Endothelial cell of umbilical vein (primary cell): ENCODE measurements around the gene NUDT12. TPM values are rescaled to one million over a fixed set of nuclear protein-coding genes. Genes with fewer than 3 reads are reported as not detected.

Experiments used
- BruUV-seq: library from RNA; stranded (reverse); fragments of 400-500 nt; replicated peaks from 2 replicates; lab custom pipeline; 2021; lab: Mats Ljungman, UMichigan
- CTCF ChIA-PET: fragments of 300-600, 350-600 bp; sonication (Branson Sonifier 250); formaldehyde crosslinking; loops from one replicate; lab custom pipeline; 2021; ENCODE audit warnings: antibody characterized with exemption, inconsistent platforms; lab: Charles Lee
- POLR2A ChIA-PET: fragments of 300-600, 350-600 bp; sonication (Branson Sonifier 250); formaldehyde crosslinking; loops from one replicate; lab custom pipeline; 2021; ENCODE audit warnings: antibody characterized with exemption, inconsistent platforms; lab: Charles Lee
- DNase-seq: peaks from one replicate; pipeline ENCODE4 v3.0.0-alpha.2; 2011; ENCODE audit warnings: low read depth, low spot score
- FAIRE-seq: peaks from 2 replicates; lab custom pipeline; 2011; peaks lifted over from hg19 to GRCh38; lab: Jason Lieb, UNC
- H2AFZ ChIP-seq: 2 replicates; pipeline ENCODE4 v1.6.0; 2012; ENCODE audit warnings: low read depth, low read length, control low read depth, inconsistent platforms
- H3K27ac ChIP-seq: 2 replicates; pipeline ENCODE4 v1.5.1; 2011; ENCODE audit warnings: low read depth, mild to moderate bottlenecking, control low read depth, low read length, moderate library complexity; ENCODE audit not compliant: insufficient read depth
- H3K27me3 ChIP-seq, 2 experiments: 2 replicates each; pipeline versions ENCODE4 v1.6.0 to v1.6.1; 2011; ENCODE audit warnings: low read length in 2 of 2, mixed read lengths in 1 of 2; ENCODE audit not compliant: control insufficient read depth in 2 of 2, insufficient read depth in 2 of 2
- H3K36me3 ChIP-seq, 2 experiments: 2 replicates in 1 of 2; 3 replicates in 1 of 2; pipeline ENCODE4 v1.5.1; 2011; ENCODE audit warnings: low read length in 2 of 2, mild to moderate bottlenecking in 1 of 2, moderate library complexity in 1 of 2; ENCODE audit not compliant: control insufficient read depth in 2 of 2, insufficient read depth in 2 of 2; ENCODE audit errors: extremely low read depth in 1 of 2
- H3K4me1 ChIP-seq: 3 replicates; pipeline ENCODE4 v1.5.1; 2011; ENCODE audit warnings: mild to moderate bottlenecking, low read length; ENCODE audit not compliant: control insufficient read depth, insufficient read depth; ENCODE audit errors: extremely low read depth
- H3K4me2 ChIP-seq: 2 replicates; pipeline ENCODE4 v1.6.1; 2011; ENCODE audit warnings: low read length, control low read depth, mixed read lengths; ENCODE audit not compliant: insufficient read depth
- H3K4me3 ChIP-seq, 3 experiments: fragments of 200-600 bp in 1 of 3; sonication (generic), shearing (Covaris generic) in 1 of 3; replicated peaks in 1 of 3; 2 replicates each; pipeline ENCODE4 v1.5.1; 2011 to 2016; ENCODE audit warnings: control low read depth in 3 of 3, low read length in 3 of 3, mild to moderate bottlenecking in 2 of 3, inconsistent platforms in 1 of 3, low read depth in 1 of 3, moderate library complexity in 1 of 3; ENCODE audit not compliant: insufficient read depth in 1 of 3
- H3K79me2 ChIP-seq: 2 replicates; pipeline ENCODE4 v1.6.0; 2012; ENCODE audit warnings: low read length, inconsistent platforms; ENCODE audit not compliant: control insufficient read depth, insufficient read depth
- H3K9ac ChIP-seq: replicated peaks from 2 replicates; pipeline ENCODE3; 2011; ENCODE audit warnings: low read length, control low read depth; ENCODE audit not compliant: insufficient read depth; ENCODE audit errors: extremely low read depth
- H3K9me1 ChIP-seq: replicated peaks from 3 replicates; pipeline ENCODE4 v1.6.0; 2011; ENCODE audit warnings: mild to moderate bottlenecking, low read length; ENCODE audit not compliant: control insufficient read depth, insufficient read depth; ENCODE audit errors: extremely low read depth
- H3K9me3 ChIP-seq: replicated peaks from 2 replicates; pipeline ENCODE4 v1.5.1; 2012; ENCODE audit warnings: low read length, inconsistent platforms; ENCODE audit not compliant: control insufficient read depth, insufficient read depth
- H4K20me1 ChIP-seq: replicated peaks from 2 replicates; pipeline ENCODE3; 2011; ENCODE audit warnings: mild to moderate bottlenecking, low read length; ENCODE audit not compliant: control insufficient read depth, insufficient read depth; ENCODE audit errors: extremely low read depth
- CTCF ChIP-seq, 2 donors: IDR thresholded peaks; 1 replicate in 1 of 2; 2 replicates in 1 of 2; pipeline ENCODE4 v1.5.1; 2011; ENCODE audit warnings: low read length in 2 of 2, mild to moderate bottlenecking in 2 of 2, moderate library complexity in 2 of 2, control low read depth in 1 of 2, inconsistent platforms in 1 of 2, low read depth in 1 of 2; ENCODE audit not compliant: insufficient read depth in 1 of 2; ENCODE audit errors: extremely low read depth in 1 of 2
- EZH2 ChIP-seq: IDR thresholded peaks from 2 replicates; pipeline ENCODE4 v1.6.1; 2012; ENCODE audit warnings: borderline replicate concordance, low read depth, mild to moderate bottlenecking, moderate library complexity, low read length, inconsistent platforms; ENCODE audit not compliant: severe bottlenecking
- FOS ChIP-seq: IDR thresholded peaks from 2 replicates; pipeline ENCODE4 v1.6.1; 2011; ENCODE audit warnings: mild to moderate bottlenecking, low read length, moderate library complexity, borderline replicate concordance; ENCODE audit not compliant: insufficient read depth
- GATA2 ChIP-seq: IDR thresholded peaks from 2 replicates; pipeline ENCODE4 v1.7.0; 2011; ENCODE audit warnings: low read depth, mild to moderate bottlenecking, moderate library complexity, mixed read lengths, low read length; ENCODE audit not compliant: insufficient read length, insufficient read depth
- JUN ChIP-seq: IDR thresholded peaks from 2 replicates; pipeline ENCODE4 v1.6.1; 2011; ENCODE audit warnings: borderline replicate concordance, low read depth; ENCODE audit not compliant: insufficient read length, insufficient read depth
- MAX ChIP-seq: IDR thresholded peaks from 2 replicates; pipeline ENCODE4 v1.6.1; 2011; ENCODE audit not compliant: insufficient read depth, insufficient read length
- MYC ChIP-seq: IDR thresholded peaks from one replicate; pipeline ENCODE4 v1.6.1; 2011; ENCODE audit warnings: mild to moderate bottlenecking, low read depth, low read length
- POLR2A ChIP-seq: IDR thresholded peaks from 2 replicates; pipeline ENCODE4 v1.6.1; 2012; ENCODE audit warnings: low read depth, mild to moderate bottlenecking, control low read depth, low read length
- POLR2AphosphoS5 ChIP-seq: IDR thresholded peaks from 2 replicates; pipeline ENCODE4 v1.6.1; 2012; ENCODE audit warnings: low read depth, mild to moderate bottlenecking, control low read depth, low read length, moderate library complexity; ENCODE audit not compliant: insufficient read depth
- dilution Hi-C: fragments of 300-500 bp; cut with MboI; formaldehyde crosslinking; loops from one replicate; pipeline ENCODE4 v1.15.0; 2019; ENCODE audit warnings: low sequenced_read_pairs; ENCODE audit not compliant: extremely low pct_ligation_motif_present
- intact Hi-C: fragments of 100-400 bp; cut with micrococcal nuclease; formaldehyde crosslinking; loops from one replicate; pipeline ENCODE4 v1.10.0; 2022
- polyA plus RNA-seq, 4 experiments: library from polyadenylated mRNA; depleted of rRNA in 3 of 4; stranded (reverse) in 3 of 4; unstranded in 1 of 4; fragments of >200 nt; gene quantifications; 2 replicates each; pipeline versions ENCODE4 v1.2.1 to v1.2.3, GENCODE V29; 2011 to 2012; ENCODE audit warnings: missing spikeins in 1 of 4
- total RNA-seq: library from RNA; stranded (reverse); gene quantifications from 2 replicates; pipeline ENCODE4 v1.2.3, GENCODE V29; 2021

Gene NUDT12
- total and polyA plus RNA-seq, 2 donors (not counting 3 experiments of a cell fraction or from before 2014, with no cell fraction given): 1.3 to 4.9 TPM

- Histone ChIP-seq H3K9ac (no peak overlapping the region), H4K20me1 (no peaks in the 10 kb centered on the region), H3K9me3 (no peaks in the 10 kb centered on the region), H3K9me1 (no peaks in the 10 kb centered on the region), H3K4me2 (no peak overlapping the region), H3K4me1 (no peaks in the 10 kb centered on the region), H3K79me2 (no peaks in the 10 kb centered on the region), H3K4me3 (no peak overlapping the region), H3K36me3 (no peaks in the 10 kb centered on the region), H3K27me3 (no peaks in the 10 kb centered on the region), H3K27ac (no peak overlapping the region), H2AFZ (no peak overlapping the region)
- BruUV-seq: no TSS peak
- dilution Hi-C loops: no loop called here
- ChIA-PET POLR2A (interaction anchor here (0.6 kb wide), 1 partner anchor 31 kb away, joined by 3 read pairs; no protein-coding TSS in a partner anchor), CTCF (no interaction called here)
- intact Hi-C loops: no loop called here
- TF ChIP-seq POLR2A: no peak
- TF ChIP-seq EZH2: no peak
- TF ChIP-seq GATA2: no peak
- no peak for FAIRE-seq
- no peak for DNase-seq
Measured at GRCh38 chr5:103539376-103540330, 22.9 kb downstream of the NUDT12 start.

- FAIRE-seq (no peak), DNase-seq (no peak)
- intact Hi-C loops (no loop called here), dilution Hi-C loops (no loop called here)
- peaks cover 0 to 6% of the 10 kb centered on the region in 2 experiments for H3K27me3 ChIP-seq
- no peak overlapping the region for H3K9ac ChIP-seq
- no peaks in the 10 kb centered on the region for H3K4me1 ChIP-seq
- H2AFZ ChIP-seq: no peak overlapping the region
- H3K9me3 ChIP-seq: no peaks in the 10 kb centered on the region
- no peaks in the 10 kb centered on the region for H3K36me3 ChIP-seq
- H3K9me1 ChIP-seq: no peaks in the 10 kb centered on the region
- ChIA-PET POLR2A (no interaction called here), CTCF (interaction anchor here (1.0 kb wide), 1 partner anchor 50 kb away, joined by 3 read pairs; no protein-coding TSS in a partner anchor)
- H3K79me2 ChIP-seq: no peaks in the 10 kb centered on the region
- H4K20me1 ChIP-seq: no peaks in the 10 kb centered on the region
- BruUV-seq: no TSS peak
- no peak overlapping the region for H3K4me2 ChIP-seq
- TF ChIP-seq FOS: no peak
- TF ChIP-seq GATA2: no peak
- no peak for TF ChIP-seq POLR2AphosphoS5
- TF ChIP-seq POLR2A: no peak
- TF ChIP-seq MAX: no peak
- TF ChIP-seq JUN: no peak
- no peak for TF ChIP-seq MYC
- no peak for TF ChIP-seq EZH2
- no peak for TF ChIP-seq CTCF (IDR thresholded peaks at IDR 0.05; ENCODE audit: extremely low read depth in 1 of 2, insufficient read depth in 1 of 2, low read depth in 1 of 2, low read length in 2 of 2)
- no peak overlapping the region for H3K27ac ChIP-seq
- H3K4me3 ChIP-seq: no peak overlapping the region
Measured at GRCh38 chr5:103532086-103532734, 30.4 kb downstream of the NUDT12 start.
